Activated T-cell treated with anti-CD3 and anti-CD28 coated beads for 1 hour (primary cell): Measurements from ENCODE around the gene HAS3.

ENCODE experiments used
- DNase-seq: peaks from one replicate; pipeline ENCODE4 v3.0.0-alpha.2; 2020; ENCODE audit warnings: low read depth

Gene HAS3

DNA sequence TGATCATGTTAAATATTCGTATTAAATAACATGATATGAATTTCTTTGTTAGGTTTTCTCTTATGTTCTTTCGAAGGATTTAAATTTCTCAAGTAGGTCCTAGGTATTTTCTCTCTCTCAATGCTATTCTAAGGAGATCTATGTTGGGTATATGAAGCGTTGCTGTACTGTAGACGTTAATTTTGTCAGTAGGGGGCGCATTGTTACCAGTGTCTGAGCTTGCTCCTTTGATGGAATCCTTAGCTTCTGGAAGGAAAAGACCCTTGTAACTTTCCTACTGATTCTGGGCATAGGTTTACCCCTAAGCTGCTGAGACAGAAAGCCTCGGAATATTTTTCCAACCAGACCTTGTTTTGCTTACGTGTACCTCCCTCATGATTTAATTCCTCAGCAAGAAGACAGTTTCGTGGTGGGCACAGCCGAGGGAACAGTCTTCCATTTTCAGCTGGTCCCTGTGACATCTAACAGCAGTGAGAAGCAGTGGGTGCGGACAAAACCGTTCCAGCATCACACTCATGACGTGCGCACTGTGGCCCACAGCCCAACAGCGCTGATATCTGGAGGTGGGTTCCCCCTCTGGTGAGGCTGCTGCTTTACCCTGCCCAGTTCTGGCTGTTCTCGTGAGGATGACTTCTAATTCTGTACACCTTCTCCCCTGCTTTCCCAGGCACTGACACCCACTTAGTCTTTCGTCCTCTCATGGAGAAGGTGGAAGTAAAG is 44.9 kb downstream of the HAS3 start:
- DNase-seq = no peak

DNA sequence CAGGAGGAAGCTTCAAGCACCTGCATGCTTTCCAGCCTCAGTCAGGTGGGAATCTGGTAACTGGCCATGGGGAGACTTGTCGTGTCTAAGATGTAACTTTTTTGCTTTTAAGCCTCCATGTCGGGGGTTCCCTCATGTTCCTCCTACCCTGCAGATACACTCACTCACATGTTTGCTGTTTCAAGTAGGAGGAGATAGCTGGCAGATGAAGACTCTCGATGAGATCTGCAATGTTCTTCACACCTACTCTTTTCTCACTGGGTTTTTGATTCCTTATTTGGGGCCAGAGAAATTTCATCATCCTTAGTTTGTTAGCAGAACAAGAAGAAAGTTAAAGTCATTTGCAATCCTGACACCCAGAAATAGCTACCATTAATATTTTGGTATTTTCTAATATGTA is 51.7 kb downstream of the HAS3 start:
- no peak for DNase-seq

DNA sequence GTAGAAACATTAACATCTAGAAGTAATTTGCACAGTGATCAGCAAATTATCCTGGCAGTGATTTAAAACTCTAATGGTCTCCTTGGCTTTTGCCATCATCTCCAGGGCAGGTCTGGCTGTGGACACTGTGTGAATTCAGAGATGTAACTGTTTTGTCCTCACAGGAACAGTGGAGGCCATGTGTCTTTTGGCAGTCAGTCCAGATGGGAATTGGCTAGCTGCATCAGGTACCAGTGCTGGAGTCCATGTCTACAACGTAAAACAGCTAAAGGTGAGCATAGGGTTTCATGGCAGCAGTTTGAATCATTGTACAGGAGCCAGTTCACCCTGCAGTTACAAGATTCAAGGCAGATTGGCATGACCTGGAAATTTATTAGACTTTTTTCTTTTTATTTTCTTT is 54.7 kb downstream of the HAS3 start:
- DNase-seq = no peak

DNA sequence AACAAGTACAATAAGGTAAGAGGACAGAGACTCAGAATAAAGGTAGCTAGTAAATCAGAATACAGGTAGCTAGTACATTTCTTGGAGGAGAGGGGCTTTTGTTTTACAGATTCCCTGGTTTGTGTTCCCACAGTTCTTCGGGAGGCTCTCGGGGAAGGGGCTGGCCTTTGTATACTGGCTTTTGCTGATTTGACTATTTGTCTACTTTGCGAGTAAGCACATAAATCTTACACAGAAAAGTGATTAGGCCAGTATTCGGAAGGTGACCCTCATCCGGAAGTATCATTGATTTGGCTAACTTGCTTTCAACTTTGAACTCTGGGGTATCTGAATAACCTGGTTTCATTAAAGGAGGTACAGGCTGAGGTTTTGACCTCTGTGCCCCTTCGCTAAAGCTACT is 60.1 kb downstream of the HAS3 start:
- no peak for DNase-seq

DNA sequence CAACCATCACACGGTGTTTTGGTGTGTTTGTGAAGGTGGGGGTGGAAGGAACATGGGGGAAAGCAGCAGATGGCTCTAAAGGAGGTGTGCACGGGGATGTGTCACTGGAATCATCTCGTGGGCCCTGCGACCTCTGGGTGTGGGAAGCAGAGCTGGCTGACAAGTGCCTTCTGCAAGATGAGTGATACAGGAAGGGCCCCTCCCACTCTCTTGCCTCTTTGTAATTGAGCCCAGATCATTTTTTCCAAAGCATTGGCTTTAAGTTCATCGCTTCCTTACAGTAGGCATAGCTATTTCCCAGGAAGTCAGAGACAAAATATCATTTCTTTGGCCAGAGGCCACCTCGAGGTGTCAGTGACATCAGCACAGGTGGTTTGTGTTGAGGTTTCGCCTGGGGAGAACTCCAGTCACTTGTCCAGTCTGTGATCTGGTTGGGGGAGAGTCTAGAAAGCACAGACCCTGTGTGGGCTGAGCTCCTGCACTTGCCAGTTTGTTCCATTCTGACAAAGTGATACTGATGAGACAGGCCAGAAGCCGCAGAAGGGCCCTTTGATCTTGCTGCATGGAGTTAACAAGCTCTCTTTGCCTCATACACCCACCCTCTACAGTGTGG is 60.9 kb downstream of the HAS3 start:
- peak; percentile 20 for DNase-seq

DNA sequence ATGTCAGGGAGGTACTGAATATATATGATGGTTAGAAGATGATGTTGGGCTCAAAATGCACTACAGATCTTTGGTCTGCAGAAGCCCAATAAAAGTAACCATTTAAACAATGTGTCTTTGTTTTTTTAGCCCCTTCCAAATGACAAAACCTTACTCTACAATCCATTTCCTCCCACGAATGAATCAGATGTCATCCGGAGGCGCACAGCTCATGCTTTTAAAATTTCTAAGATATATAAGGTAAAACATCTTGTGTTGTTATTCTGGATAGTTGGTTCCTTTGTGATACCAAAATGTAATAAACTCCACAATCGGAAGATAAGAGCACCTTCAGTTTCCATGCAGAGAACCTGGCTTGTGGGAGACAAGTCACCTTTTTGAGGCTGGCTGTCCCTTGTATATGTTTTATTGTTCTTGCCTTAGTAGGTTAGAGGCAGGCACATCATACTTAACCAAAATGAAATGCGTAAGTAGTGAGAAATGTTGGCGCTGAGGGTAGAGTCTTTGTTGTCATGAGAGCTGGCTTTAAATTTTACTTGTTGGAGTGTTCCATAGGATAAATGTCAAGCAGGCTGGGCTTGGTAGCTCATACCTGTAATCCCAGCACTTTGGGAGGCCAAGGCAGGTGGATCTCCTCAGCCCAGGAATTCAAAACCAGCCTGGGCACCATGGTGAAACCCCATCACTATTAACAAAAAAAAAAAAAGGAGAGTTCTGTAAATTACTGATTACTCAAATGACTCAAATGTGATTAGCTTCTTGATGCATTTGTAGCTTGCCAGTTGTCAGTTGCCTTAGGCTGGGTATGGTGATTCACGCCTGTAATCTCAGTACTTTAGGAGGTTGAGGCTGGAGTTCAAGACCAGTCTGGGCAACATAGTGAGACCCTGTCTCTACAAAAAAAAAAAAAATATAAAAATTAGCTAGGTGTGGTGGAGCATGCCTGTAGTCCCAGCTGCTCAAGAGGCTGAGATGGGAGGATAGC is 61.8 kb downstream of the HAS3 start:
- DNase-seq = no peak
